GM18505 (cell line): Measurements from ENCODE around the gene TEPSIN.
A peak's percentile ranks its signal among the peaks of the same experiment; 100 is the strongest.
"Not testable (repeated sequence)": the region's sequence is repeated elsewhere in the genome, so short reads cannot be mapped to it uniquely, and the experiment has no call there.

Experiments
- ATAC-seq: cut with Tn5 transposase; IDR thresholded peaks from one replicate; pipeline ENCODE4 v1.9.1; 2021; ENCODE audit not compliant: unreplicated experiment
- POLR2A ChIP-seq: IDR thresholded peaks from 4 replicates; pipeline ENCODE4 v1.6.1; 2011; ENCODE audit warnings: borderline replicate concordance; ENCODE audit not compliant: insufficient read depth, insufficient read length; ENCODE audit errors: extremely low read depth

TEPSIN gene

DNA sequence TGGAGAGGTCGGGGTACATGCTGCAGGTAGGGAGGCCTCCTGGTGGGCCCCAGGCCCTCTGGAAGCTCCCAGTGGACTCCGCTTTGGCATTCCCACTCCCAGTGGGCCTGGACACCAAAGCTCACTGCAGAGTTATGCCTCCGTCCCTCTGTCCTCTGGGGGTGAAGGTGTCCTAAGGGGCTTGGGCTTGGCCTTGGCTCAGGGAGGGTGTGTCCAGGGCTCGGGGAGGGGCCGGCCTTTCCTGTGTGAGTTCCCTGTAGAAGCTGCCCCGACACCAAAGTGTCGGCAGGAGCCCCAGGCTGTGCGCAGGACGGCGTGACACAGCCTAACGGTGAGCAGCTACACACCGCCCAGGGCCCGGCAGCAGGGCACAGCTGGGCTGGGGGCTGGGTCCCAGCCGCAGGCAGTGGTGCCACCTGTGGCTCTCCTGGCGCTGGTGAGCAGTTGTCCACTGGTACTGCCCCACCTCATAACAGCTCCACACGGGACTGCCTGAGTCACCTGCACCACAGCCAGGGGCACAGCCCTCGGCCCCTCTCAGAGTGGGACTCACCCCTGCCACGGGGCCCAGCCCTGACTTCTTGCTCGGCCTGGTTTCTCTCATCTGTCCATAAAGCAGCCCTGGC is 6.1 kb downstream of the TEPSIN start:
- TF ChIP-seq POLR2A, result no peak
- ATAC-seq, result no peak

DNA sequence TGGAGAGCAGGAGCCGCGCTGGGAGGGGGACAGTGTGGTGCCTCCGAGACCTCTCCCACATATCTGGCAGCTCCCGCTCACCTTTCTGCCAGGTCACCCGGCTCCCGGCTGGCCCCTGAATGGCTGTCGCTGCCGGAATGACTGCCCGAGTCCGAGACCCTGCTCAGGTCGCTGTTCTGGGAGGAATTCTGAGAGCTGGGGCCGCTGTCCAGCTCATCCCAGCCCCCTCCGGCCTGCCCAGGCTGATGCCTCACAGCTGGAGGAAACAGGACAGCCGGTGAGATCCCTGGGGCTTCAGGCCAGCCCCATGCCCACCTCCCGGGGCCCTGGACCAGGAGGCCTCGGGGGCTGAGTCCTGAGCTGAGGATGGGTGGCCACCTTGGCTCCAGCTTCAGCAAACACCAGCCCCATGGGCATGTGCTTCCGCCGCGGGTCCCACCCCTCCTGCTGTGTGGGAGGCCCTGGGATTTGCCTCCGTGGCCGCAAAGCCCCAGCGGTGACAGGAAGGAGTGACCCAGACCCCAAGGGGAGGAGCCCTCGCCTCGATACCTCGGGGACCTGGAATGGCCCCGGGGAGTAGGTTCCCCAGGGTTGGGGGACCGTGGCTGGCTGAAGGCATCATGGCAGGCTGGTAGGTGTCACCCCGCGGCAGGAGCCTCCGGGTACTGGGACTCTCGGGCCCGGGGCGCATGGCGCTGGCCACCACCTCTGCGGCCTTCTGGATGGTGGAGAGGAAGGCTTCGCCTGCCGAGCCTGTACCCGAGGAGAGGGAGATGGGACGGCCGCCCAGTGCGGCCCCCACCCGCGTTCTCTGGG is 6.9 kb downstream of the TEPSIN start:
- no peak for TF ChIP-seq POLR2A
- ATAC-seq, result no peak

DNA sequence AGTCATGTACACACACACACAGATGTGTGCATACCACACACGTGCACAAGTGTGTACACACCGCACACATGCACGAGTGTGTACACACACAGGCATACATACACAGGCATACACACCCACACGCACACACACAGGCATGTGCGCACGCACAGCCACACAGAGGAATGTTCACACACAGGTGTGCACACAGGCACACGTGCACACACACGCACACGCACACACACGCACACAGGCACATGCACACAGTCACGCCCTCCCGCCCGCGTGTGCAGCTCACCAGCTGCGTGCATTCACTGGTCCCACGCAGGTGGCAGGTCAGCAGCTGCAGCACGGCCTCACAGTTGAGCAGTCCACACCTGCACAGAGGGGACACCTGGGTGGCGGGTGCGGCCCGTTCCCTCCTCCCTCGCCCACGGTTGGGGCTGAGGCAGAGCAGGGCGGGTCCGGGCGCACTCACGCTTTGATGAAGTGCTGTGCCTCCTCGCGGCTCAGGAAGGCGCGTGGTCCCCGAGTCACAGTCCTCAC is 7.7 kb downstream of the TEPSIN start:
- no peak for ATAC-seq
- no peak for TF ChIP-seq POLR2A

DNA sequence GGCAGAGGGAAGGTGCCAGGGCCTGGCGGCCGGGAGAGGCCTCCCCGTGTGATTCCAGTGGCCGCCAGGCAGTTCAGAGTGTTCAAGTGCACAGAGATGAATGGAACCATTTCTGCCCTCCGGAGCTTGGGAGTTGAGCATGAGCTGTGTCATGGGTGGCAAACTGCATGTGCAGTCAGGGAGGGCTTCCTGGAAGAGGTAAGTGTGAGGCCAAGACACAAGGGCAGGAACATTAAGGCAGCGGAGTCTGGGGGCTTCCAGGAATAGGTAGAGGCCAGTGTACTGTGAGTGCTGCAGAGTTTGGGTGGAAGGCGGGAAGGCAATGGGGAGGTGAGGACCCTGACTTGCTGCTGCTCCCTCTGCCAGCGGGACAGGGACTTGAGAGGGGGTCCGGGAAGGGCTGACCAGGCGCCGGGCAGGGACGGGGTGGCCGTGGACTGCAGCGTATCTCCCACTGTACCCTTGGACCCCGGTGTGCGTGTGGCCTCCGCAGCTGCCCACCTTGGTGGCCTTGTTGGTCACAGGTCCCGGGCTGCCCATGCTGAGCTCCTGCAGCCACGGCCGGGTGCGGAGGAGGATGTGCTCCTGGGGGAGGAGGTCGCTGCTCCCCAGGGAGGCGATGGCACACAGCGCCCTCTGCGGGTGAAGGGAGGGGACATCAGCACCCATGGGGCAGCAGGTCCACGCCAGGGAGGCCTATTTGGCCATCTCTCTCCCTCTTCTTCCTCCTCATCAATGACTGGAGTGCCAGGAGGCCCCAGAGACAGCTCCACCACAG is 8.6 kb downstream of the TEPSIN start:
- no peak for ATAC-seq
- TF ChIP-seq POLR2A, result no peak

DNA sequence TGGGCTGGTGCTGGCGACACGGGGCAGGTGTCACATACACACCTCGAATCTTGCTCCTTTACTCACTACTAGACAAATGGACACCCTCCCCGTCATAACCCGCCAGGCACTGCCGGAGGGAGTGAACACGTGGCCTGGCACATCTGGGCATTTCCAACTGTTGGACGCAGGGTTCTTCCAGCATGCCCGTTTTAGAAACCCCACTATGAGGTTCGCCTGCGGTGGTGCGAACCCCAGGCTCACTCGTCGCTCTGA is 9.3 kb downstream of the TEPSIN start:
- no peak for TF ChIP-seq POLR2A
- ATAC-seq, result no peak

DNA sequence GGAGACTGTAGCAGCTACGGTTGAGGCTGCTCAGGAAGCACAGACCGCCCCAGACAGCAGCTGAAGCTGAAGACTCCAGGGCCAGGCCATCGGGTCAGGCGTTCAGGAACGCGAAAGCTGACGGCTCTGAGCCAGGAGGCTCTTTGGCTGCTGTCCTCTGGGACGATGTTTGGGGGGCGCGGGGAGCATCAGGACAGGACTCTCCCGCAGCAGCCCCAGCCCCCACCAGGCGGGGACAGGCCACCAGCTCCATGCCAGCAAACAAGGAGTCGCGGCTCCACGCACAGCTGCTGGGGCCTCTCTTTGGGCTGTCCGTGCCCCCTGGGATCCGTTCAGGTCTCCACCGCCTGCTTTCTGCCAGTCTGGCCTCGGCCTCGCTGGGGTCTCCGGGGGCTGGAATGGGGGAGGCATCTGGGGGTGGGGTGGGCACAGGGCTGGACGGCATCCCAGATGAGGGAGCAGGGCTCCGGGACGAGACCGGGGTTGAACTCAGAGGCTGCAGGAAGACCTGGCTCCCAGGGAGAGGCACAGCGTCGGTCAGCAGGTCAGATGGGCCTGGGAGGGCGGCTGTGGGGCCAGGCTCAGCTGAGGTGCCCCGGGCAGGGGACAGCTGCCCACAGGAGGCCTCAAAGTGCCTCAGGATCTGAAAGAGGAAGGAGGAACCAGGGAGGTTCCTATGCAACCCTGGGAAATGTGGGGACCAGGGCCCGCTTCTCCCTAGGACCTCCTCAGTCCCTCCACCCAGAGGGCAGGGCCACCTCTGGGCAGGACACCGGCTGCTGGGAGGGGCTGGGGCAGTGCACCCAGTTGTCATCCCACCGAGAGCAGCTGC is 9.8 kb downstream of the TEPSIN start:
- ATAC-seq, result no peak

DNA sequence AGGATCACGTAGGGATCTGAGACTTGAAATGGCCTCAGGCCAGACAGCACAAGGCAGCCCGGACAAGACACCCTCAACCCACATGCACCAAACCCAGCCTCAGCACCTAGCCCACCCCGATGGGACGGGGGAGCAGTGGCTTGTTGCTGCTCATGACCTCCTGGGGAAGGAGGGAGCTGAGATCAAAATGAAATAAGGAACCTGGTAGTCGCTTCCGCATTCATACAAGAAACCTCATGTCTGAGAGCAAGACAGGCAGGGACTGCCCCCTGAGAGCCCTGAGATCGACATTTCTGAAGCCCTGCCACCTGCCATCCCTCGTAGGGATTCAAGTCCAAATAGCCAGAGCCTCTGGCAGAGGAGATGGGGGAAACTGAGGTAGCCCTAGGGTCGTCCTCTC is 10.4 kb downstream of the TEPSIN start:
- TF ChIP-seq POLR2A, result peak; percentile 20
- ATAC-seq, result no peak

More for the DNA sequence above, 9.8 kb downstream of the TEPSIN start:
- no peak for TF ChIP-seq POLR2A

DNA sequence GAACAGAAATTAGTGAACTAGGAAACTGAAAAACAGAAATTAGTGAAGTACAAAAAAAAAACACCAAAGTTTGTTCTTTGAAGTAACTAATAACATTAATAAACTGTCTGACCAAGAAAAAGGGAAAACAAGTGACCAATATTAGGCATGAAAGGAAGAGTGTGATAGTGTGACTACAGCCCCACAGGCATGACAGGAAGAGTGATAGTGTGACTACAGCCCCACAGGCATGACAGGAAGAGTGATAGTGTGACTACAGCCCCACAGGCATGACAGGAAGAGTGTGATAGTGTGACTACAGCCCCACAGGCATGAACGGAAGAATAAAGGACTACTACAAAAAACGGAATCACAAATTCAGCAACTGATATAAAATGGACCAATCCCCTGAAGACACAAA is 11.2 kb downstream of the TEPSIN start:
- ATAC-seq, result not testable (repeated sequence)

DNA sequence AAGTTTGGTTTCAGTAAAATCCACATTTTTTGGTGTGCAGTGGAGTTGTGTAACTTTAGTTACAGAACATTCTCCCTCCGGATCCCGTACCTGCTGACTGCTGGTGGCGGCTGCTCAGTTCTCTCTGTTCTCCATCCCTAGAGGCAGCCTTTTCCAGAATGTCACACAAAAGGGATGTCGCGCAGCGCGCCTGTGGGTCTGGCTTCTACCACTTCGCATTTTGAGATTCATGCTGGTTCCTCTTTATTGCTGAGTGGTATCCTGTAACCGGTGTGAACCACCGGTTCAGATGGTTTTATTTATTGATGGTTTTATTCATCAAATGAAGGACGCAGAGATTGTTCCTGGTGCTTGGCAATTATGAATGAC is 15.1 kb downstream of the TEPSIN start:
- TF ChIP-seq POLR2A, result no peak
- no peak for ATAC-seq

DNA sequence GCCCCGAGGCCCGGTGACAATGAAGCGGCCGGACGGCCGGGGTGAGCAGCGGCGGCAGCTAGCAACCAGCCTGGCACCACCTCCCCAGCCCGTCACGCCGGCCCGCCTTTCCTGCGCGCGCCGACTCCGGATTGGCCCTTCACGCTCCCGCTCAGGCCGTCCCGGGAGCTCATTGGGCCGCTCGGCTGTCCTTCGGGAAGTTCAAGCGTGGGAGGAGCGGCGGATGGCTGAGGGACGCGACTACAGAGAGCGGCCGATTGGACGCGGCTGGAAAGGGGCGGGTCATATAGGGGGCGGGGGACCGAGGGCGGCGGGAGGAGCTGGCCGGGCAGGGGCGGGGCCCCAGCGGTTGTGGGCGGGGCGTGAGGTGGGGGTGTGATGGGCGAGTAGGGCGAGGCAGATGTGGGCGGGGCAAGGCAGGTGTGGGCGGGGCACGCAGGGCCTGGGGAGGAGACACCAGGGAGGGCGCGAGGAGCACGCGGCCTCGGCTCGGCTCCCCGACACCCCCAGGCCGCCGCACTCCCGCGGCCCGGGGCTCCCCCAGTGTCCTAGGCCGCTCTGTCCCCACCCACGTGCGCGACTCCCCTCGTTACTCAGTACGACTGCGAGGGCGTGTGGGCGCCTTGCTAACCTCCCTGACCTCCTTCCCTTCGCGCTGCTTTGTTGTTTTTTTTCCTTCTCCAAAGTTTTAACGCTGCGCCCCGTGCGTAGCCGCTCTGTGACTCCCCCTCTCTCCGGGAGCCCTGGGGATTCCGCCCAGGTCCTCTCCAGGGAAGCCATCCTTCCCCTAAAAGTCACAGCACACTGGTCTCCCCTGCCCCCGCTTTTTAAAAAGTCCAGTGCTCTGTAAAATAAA is 15.7 kb downstream of the TEPSIN start, which contains the start of gene CEP131:
Gene CEP131 (minus strand): TSS at position 60 of the 856 bp plus-strand sequence. CDS start 2,909 bp downstream, outside the sequence.
- TF ChIP-seq POLR2A, result peak; percentile 45
- peak; percentile 89 for ATAC-seq

DNA sequence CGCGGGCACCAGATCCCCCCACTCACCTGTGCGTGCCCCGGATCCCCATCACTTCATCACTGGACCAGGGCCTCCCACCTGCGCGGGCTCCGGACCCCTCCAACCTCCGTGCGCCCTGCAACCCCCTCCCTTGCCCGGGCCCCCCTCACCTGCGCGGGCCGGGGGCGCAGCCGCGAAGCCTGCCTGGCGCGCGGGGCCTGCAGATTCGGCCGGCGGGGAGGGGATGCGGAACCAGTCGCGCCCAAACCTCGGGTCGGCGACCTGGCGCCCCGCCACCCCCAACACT is 16.3 kb downstream of the TEPSIN start:
- TF ChIP-seq POLR2A, result no peak
- no peak for ATAC-seq

DNA sequence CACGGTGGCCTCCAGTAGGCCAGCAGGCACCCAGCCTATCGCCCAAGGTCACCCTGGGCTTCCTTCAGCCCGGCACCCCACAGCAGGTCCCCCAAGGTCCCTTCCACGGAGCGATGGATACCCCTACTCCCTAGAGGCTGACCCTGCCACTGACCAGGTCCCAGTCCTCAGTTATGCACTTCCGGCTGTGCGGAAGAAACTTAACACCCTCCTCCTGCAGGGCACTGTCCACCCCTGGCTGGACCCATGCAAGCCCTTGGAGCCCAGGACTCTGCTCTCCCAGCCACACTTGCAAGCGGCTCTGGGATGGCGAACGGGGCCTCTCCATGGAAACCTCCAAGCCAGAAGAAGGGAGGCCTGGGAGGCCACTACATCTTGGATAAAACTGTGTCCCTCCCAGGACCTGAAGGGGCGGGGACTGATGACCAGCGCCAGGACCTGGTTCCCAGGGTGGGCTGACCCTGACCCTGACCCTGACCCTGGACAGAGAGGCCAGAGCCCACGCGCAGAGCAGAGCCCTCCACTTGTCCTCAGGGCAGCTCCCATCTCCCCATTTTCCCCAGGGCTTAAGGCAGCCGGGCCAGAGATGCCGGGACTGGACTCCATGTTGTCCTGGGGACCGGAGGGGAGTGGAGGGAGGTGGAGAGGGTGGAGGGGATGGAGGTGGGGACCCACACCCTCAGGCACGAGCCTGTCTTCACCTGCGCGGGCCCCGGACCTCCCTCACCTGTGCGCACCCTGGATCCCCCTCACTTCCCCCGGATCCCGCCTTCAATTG is 16.8 kb downstream of the TEPSIN start:
- no peak for TF ChIP-seq POLR2A
- no peak for ATAC-seq
